Upper lobe of right lung (tissue), 1 donor: Measurements from ENCODE around the gene CDH11. TPM values are rescaled to one million over a fixed set of nuclear protein-coding genes. Genes with fewer than 3 reads are reported as not detected.

ENCODE experiments used
- ATAC-seq: fragments of 200-7000 bp; cut with Tn5 transposase; one replicate; pipeline ENCODE4 v1.9.1; 2020; ENCODE audit warnings: mild to moderate bottlenecking, moderate library complexity
- DNase-seq: peaks from one replicate; pipeline ENCODE4 v3.0.0-alpha.2; 2020
- H3K27ac ChIP-seq: fragments of 200-600 bp; one replicate; pipeline ENCODE4 v1.8.0; 2022
- H3K27me3 ChIP-seq: fragments of 200-600 bp; one replicate; pipeline ENCODE4 v1.8.0; 2022; ENCODE audit warnings: mild to moderate bottlenecking
- H3K36me3 ChIP-seq: fragments of 200-600 bp; one replicate; pipeline ENCODE4 v1.8.0; 2022
- H3K4me1 ChIP-seq: fragments of 200-600 bp; one replicate; pipeline ENCODE4 v1.8.0; 2022
- H3K4me3 ChIP-seq: fragments of 200-600 bp; one replicate; pipeline ENCODE4 v1.8.0; 2022; ENCODE audit warnings: mild to moderate bottlenecking
- H3K9me3 ChIP-seq: fragments of 200-600 bp; one replicate; pipeline ENCODE4 v1.8.0; 2022
- CTCF ChIP-seq: fragments of 200-600 bp; IDR thresholded peaks from one replicate; pipeline ENCODE4 v1.8.0; 2022; ENCODE audit warnings: antibody characterized with exemption
- intact Hi-C: fragments of 100-400 bp; cut with DNase I; formaldehyde crosslinking; loops from one replicate; pipeline ENCODE4 v1.11.0; 2022
- total RNA-seq: library from RNA; stranded (reverse); fragmentation: NEBNext Ultra II Directional; extraction: Animal tissue kit (Norgen Biotek cat#: 25700); gene quantifications from one replicate; pipeline ENCODE4 v1.2.1, GENCODE V29; 2021
- donor health status: DM: no; HTN: yes; CAD: no; lungs with severe emphysema.

Gene CDH11
- total RNA-seq, 1 donor from 2014 or later, result 176 TPM

DNA sequence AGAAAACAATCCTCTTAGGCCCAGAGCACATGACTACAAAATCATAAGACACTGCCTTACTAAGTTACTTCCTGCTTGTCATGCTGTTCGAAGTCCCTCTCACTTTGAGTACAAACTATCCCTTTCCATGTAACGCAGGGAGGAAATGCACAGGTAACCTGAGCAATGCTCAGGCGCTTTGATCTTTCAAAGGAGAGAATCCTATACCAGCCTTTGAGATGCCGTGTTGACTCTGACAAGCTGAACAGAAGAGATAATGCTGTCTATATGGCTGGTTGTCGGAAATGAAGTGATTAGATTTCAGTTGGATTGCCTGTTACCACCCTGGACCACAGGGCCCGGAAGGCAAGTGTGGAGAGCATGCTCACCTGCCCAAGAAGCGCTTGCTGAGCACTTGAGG lies 75.9 kb downstream of the CDH11 start:
- Histone ChIP-seq H3K27me3 (no peaks in the 10 kb centered on the region), H3K9me3 (no peaks in the 10 kb centered on the region), H3K4me3 (no peak overlapping the region), H3K4me1 (no peaks in the 10 kb centered on the region), H3K36me3 (no peaks in the 10 kb centered on the region), H3K27ac (no peak overlapping the region)
- DNase-seq (no peak), ATAC-seq (no peak)
- no peak for TF ChIP-seq CTCF
- intact Hi-C loops, result no loop called here

- intact Hi-C loops, result no loop called here
- H3K27ac ChIP-seq, result no peak overlapping the region
Measured at GRCh38 chr16:65044873-65045272, 77.0 kb downstream of the CDH11 start.

DNA sequence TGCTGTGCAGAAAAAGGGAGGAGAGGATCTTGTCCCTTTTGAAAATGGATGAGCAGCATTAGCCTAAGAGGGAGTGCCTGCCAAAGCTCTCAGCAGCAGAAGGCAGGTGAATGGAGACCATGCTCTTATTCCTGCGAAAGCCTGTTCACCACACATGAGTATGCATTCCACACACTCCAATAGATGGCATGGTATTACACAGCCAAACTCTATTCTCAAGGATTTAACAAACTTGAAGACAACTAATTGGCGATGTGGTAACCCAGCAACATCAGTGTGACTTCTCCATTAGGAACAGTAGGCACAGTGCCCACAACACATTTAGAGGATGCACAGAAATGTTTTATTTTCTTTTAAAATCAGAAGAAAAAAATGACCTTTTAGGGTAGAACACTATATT lies 77.8 kb downstream of the CDH11 start:
- Histone ChIP-seq H3K27me3 (no peaks in the 10 kb centered on the region), H3K4me3 (no peak overlapping the region), H3K27ac (no peak overlapping the region), H3K9me3 (no peaks in the 10 kb centered on the region), H3K4me1 (no peaks in the 10 kb centered on the region), H3K36me3 (no peaks in the 10 kb centered on the region)
- no peak for TF ChIP-seq CTCF
- ATAC-seq (no peak), DNase-seq (no peak)
- intact Hi-C loops, result no loop called here

More at GRCh38 chr16:65044873-65045272, 77.0 kb downstream of the CDH11 start:
- no peak for DNase-seq
- Histone ChIP-seq H3K4me3 (no peak overlapping the region), H3K4me1 (no peaks in the 10 kb centered on the region), H3K27me3 (no peaks in the 10 kb centered on the region), H3K36me3 (no peaks in the 10 kb centered on the region), H3K9me3 (no peaks in the 10 kb centered on the region)
- ATAC-seq, result no peak
- no peak for TF ChIP-seq CTCF

GRCh38 chr16:65042438-65043365 lies 79.2 kb downstream of the CDH11 start:
- Histone ChIP-seq H3K9me3 (no peaks in the 10 kb centered on the region), H3K4me1 (no peaks in the 10 kb centered on the region), H3K27ac (no peak overlapping the region), H3K27me3 (no peaks in the 10 kb centered on the region), H3K36me3 (no peaks in the 10 kb centered on the region), H3K4me3 (no peak overlapping the region)
- intact Hi-C loops, result no loop called here
- ATAC-seq (no peak), DNase-seq (no peak)
- TF ChIP-seq CTCF, result no peak

- ATAC-seq (no peak), DNase-seq (no peak)
- H3K4me1 ChIP-seq, result no peaks in the 10 kb centered on the region
- H3K27me3 ChIP-seq, result no peaks in the 10 kb centered on the region
- H3K4me3 ChIP-seq, result no peak overlapping the region
- no peaks in the 10 kb centered on the region for H3K9me3 ChIP-seq
- no peak for TF ChIP-seq CTCF
- intact Hi-C loops, result no loop called here
- no peak overlapping the region for H3K27ac ChIP-seq
- no peaks in the 10 kb centered on the region for H3K36me3 ChIP-seq
Measured at GRCh38 chr16:65041667-65042066, 80.2 kb downstream of the CDH11 start.
